Loucy (cell line): Measurements from ENCODE around the gene COMMD1.

Experiments
- EZH2phosphoT487 ChIP-seq: fragments of 200-600 bp; IDR thresholded peaks from 2 replicates; pipeline ENCODE4 v1.6.1; 2018; ENCODE audit warnings: antibody characterized with exemption, mild to moderate bottlenecking, moderate library complexity, borderline replicate concordance
- TF ChIP-seq, protein P1 (sequence below): fragments of 200-600 bp; sonication (generic); conservative IDR thresholded peaks from 2 replicates; pipeline ENCODE4 v1.5.1; 2014; ENCODE audit warnings: mild to moderate bottlenecking, antibody characterized with exemption, low read length

- TF ChIP-seq, protein P1, sequence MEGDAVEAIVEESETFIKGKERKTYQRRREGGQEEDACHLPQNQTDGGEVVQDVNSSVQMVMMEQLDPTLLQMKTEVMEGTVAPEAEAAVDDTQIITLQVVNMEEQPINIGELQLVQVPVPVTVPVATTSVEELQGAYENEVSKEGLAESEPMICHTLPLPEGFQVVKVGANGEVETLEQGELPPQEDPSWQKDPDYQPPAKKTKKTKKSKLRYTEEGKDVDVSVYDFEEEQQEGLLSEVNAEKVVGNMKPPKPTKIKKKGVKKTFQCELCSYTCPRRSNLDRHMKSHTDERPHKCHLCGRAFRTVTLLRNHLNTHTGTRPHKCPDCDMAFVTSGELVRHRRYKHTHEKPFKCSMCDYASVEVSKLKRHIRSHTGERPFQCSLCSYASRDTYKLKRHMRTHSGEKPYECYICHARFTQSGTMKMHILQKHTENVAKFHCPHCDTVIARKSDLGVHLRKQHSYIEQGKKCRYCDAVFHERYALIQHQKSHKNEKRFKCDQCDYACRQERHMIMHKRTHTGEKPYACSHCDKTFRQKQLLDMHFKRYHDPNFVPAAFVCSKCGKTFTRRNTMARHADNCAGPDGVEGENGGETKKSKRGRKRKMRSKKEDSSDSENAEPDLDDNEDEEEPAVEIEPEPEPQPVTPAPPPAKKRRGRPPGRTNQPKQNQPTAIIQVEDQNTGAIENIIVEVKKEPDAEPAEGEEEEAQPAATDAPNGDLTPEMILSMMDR, result no peak
- no peak for TF ChIP-seq EZH2phosphoT487
These were observed 654 bp downstream of the COMMD1 start for GRCh38 chr2:61906186-61906470.
